Right atrium auricular region (tissue), 2 donors: ENCODE measurements around the gene PTPRD. TPM values are rescaled to one million over a fixed set of nuclear protein-coding genes. Genes with fewer than 3 reads are reported as not detected.

ENCODE experiments used
- DNase-seq: peaks from one replicate; pipeline ENCODE4 v3.0.0-alpha.2; 2019; ENCODE audit warnings: low spot score
- H3K27ac ChIP-seq, 2 donors: fragments of 200-600 bp; sonication (generic); 1 replicate in 1 of 2; 2 replicates in 1 of 2; pipeline ENCODE4 v1.5.1; 2016 to 2019
- H3K27me3 ChIP-seq, 2 donors: fragments of 200-600 bp; sonication (generic); one replicate each; pipeline versions ENCODE4 v1.5.1 to v1.6.0; 2017 to 2019
- H3K36me3 ChIP-seq: fragments of 200-600 bp; sonication (generic); one replicate; pipeline ENCODE4 v1.5.1; 2016
- H3K4me1 ChIP-seq, 2 donors: fragments of 200-600 bp; sonication (generic); one replicate each; pipeline versions ENCODE4 v1.5.1 to v1.6.0; 2017 to 2019
- H3K4me3 ChIP-seq, 2 donors: fragments of 200-600 bp; sonication (generic); 1 replicate in 1 of 2; 2 replicates in 1 of 2; pipeline ENCODE4 v1.5.1; 2017 to 2019; ENCODE audit warnings: mild to moderate bottlenecking in 1 of 2, moderate library complexity in 1 of 2
- H3K9me3 ChIP-seq, 2 donors: fragments of 200-600 bp; sonication (generic); one replicate each; pipeline ENCODE4 v1.5.1; 2019
- CTCF ChIP-seq, 2 donors: fragments of 200-600 bp; sonication (generic); IDR thresholded peaks; one replicate each; pipeline ENCODE4 v1.5.1; 2019; ENCODE audit warnings: antibody characterized with exemption in 2 of 2
- total RNA-seq, 2 donors: library from RNA; depleted of rRNA; stranded (reverse); fragments of >200 nt; gene quantifications; one replicate each; pipeline ENCODE4 v1.1.0, GENCODE V29; 2016

Gene PTPRD
- total RNA-seq, 2 donors from 2014 or later: 5.5 to 6.6 TPM

- Histone ChIP-seq H3K27me3 (no peaks in the 10 kb centered on the region), H3K4me3 (no peak overlapping the region), H3K27ac (no peak overlapping the region), H3K4me1 (no peaks in the 10 kb centered on the region), H3K9me3 (no peaks in the 10 kb centered on the region), H3K36me3 (no peaks in the 10 kb centered on the region)
- DNase-seq: no peak
- TF ChIP-seq CTCF (IDR thresholded peaks at IDR 0.05): no peak
These were observed 1963.6 kb downstream of the PTPRD start for GRCh38 chr9:8649160-8649559.

GRCh38 chr9:8648271-8648845 is 1964.4 kb downstream of the PTPRD start:
- H3K36me3 ChIP-seq: no peaks in the 10 kb centered on the region

GRCh38 chr9:8647824-8648223 is 1965.0 kb downstream of the PTPRD start:
- H3K4me1 ChIP-seq: no peaks in the 10 kb centered on the region
- H3K36me3 ChIP-seq: no peaks in the 10 kb centered on the region
- no peak for DNase-seq
- H3K27me3 ChIP-seq: no peaks in the 10 kb centered on the region
- TF ChIP-seq CTCF (IDR thresholded peaks at IDR 0.05): no peak
- no peak overlapping the region for H3K27ac ChIP-seq
- H3K4me3 ChIP-seq: no peak overlapping the region
- no peaks in the 10 kb centered on the region for H3K9me3 ChIP-seq

More at GRCh38 chr9:8648271-8648845, 1964.4 kb downstream of the PTPRD start:
- Histone ChIP-seq H3K4me3 (no peak overlapping the region), H3K4me1 (no peaks in the 10 kb centered on the region), H3K27me3 (no peaks in the 10 kb centered on the region), H3K9me3 (no peaks in the 10 kb centered on the region), H3K27ac (no peak overlapping the region)
- no peak for TF ChIP-seq CTCF (IDR thresholded peaks at IDR 0.05)
- no peak for DNase-seq

GRCh38 chr9:8644571-8644970 is 1968.2 kb downstream of the PTPRD start:
- Histone ChIP-seq H3K4me3 (no peak overlapping the region), H3K9me3 (no peaks in the 10 kb centered on the region), H3K4me1 (no peaks in the 10 kb centered on the region), H3K27me3 (no peaks in the 10 kb centered on the region), H3K27ac (no peak overlapping the region), H3K36me3 (no peaks in the 10 kb centered on the region)
- TF ChIP-seq CTCF (IDR thresholded peaks at IDR 0.05): no peak
- no peak for DNase-seq

- Histone ChIP-seq H3K4me1 (no peaks in the 10 kb centered on the region), H3K9me3 (no peaks in the 10 kb centered on the region), H3K4me3 (no peak overlapping the region), H3K36me3 (no peaks in the 10 kb centered on the region), H3K27me3 (no peaks in the 10 kb centered on the region), H3K27ac (no peak overlapping the region)
- no peak for TF ChIP-seq CTCF (IDR thresholded peaks at IDR 0.05)
- no peak for DNase-seq
These were observed 1968.9 kb downstream of the PTPRD start for GRCh38 chr9:8643896-8644295.

GRCh38 chr9:8643464-8643863 is 1969.3 kb downstream of the PTPRD start:
- no peak overlapping the region for H3K4me3 ChIP-seq
- no peak for TF ChIP-seq CTCF (IDR thresholded peaks at IDR 0.05)
- no peaks in the 10 kb centered on the region for H3K27me3 ChIP-seq
- no peaks in the 10 kb centered on the region for H3K4me1 ChIP-seq
- H3K27ac ChIP-seq: no peak overlapping the region
- H3K9me3 ChIP-seq: no peaks in the 10 kb centered on the region
- no peaks in the 10 kb centered on the region for H3K36me3 ChIP-seq
- no peak for DNase-seq
